NCI-H1417 (cell line): Measurements from ENCODE around the gene KRT80.

Source experiments
- DNase-seq, 3 experiments: peaks; one replicate each; lab custom pipeline; 2025; lab: John Stamatoyannopoulos, UW

Gene KRT80

GRCh38 chr12:52210925-52211650, 19.3 kb upstream of the KRT80 start:
- no peak for DNase-seq

- DNase-seq = no peak
These were observed 18.5 kb upstream of the KRT80 start for GRCh38 chr12:52210186-52210924.

GRCh38 chr12:52209321-52209720, 17.5 kb upstream of the KRT80 start:
- DNase-seq = no peak

GRCh38 chr12:52208424-52209165, 16.8 kb upstream of the KRT80 start:
- no peak for DNase-seq

GRCh38 chr12:52207895-52208294, 16.1 kb upstream of the KRT80 start:
- DNase-seq = peak in 2 of 3 experiments; percentile 77 to 87

GRCh38 chr12:52207106-52207505, 15.3 kb upstream of the KRT80 start:
- DNase-seq = no peak

- DNase-seq = no peak
These were observed 14.7 kb upstream of the KRT80 start for GRCh38 chr12:52206304-52207040.

- no peak for DNase-seq
These were observed 13.9 kb upstream of the KRT80 start for GRCh38 chr12:52205612-52206303.

GRCh38 chr12:52204931-52205505, 13.2 kb upstream of the KRT80 start:
- DNase-seq = no peak

GRCh38 chr12:52204095-52204930, 12.5 kb upstream of the KRT80 start:
- DNase-seq = peak in 1 of 3 experiments; percentile 28

- peak; percentile 39 to 97 (median 92) for DNase-seq
These were observed 11.5 kb upstream of the KRT80 start for GRCh38 chr12:52203079-52203921.

- peak; percentile 25 to 74 (median 71) for DNase-seq
These were observed 10.7 kb upstream of the KRT80 start for GRCh38 chr12:52202361-52203078.

GRCh38 chr12:52201451-52201839, 9.6 kb upstream of the KRT80 start:
- DNase-seq = no peak

- DNase-seq = peak in 1 of 3 experiments; percentile 43
These were observed 9.1 kb upstream of the KRT80 start for GRCh38 chr12:52200781-52201450.

- peak in 1 of 3 experiments; percentile 50 for DNase-seq
These were observed 8.4 kb upstream of the KRT80 start for GRCh38 chr12:52200086-52200780.

GRCh38 chr12:52199294-52199919, 7.6 kb upstream of the KRT80 start:
- peak; percentile 10 to 92 (median 80) for DNase-seq
